ENCODE data around the gene DEPDC1. TPM values are rescaled to one million over a fixed set of nuclear protein-coding genes. Genes with fewer than 3 reads are reported as not detected.

DEPDC1 gene
- total RNA-seq, 1 donor from 2014 or later: 4.6 TPM

DNA sequence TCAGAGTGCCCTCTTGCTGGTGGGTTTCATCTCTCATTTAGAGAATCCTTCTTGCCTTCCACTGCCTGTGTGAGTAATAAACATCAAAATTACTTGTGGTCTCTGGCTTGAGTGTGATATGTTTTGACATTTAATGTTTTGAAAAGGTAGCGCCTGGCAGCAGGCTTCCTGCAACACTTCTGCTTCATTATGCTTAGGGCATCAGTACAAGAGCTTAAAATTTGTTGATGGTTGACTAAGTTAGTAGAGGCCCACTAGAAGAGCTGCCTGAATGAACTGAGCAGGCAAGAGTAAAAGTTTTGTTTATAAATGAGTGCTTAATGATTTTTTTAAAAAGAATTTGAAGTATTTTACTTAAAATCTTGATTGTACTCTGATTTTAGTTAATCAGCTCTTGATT is 40.7 kb downstream of the DEPDC1 start:
- H3K9me3 Mint-ChIP-seq (ENCODE audit: unreplicated experiment): no peaks in the 10 kb centered on the region
- TF ChIP-seq, protein P1, sequence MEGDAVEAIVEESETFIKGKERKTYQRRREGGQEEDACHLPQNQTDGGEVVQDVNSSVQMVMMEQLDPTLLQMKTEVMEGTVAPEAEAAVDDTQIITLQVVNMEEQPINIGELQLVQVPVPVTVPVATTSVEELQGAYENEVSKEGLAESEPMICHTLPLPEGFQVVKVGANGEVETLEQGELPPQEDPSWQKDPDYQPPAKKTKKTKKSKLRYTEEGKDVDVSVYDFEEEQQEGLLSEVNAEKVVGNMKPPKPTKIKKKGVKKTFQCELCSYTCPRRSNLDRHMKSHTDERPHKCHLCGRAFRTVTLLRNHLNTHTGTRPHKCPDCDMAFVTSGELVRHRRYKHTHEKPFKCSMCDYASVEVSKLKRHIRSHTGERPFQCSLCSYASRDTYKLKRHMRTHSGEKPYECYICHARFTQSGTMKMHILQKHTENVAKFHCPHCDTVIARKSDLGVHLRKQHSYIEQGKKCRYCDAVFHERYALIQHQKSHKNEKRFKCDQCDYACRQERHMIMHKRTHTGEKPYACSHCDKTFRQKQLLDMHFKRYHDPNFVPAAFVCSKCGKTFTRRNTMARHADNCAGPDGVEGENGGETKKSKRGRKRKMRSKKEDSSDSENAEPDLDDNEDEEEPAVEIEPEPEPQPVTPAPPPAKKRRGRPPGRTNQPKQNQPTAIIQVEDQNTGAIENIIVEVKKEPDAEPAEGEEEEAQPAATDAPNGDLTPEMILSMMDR (IDR thresholded peaks at IDR 0.05; ENCODE audit: unreplicated experiment): no peak
- DNase-seq (ENCODE audit: low spot score): no peak
- no peak overlapping the region for H3K4me3 Mint-ChIP-seq (ENCODE audit: unreplicated experiment)
- H3K4me1 Mint-ChIP-seq (ENCODE audit: unreplicated experiment): peaks cover 3% of the 10 kb centered on the region
- peaks cover 2% of the 10 kb centered on the region for H3K27me3 Mint-ChIP-seq (ENCODE audit: unreplicated experiment)
- H3K36me3 Mint-ChIP-seq (ENCODE audit: low read depth, unreplicated experiment): no peaks in the 10 kb centered on the region
- no peak overlapping the region for H3K27ac Mint-ChIP-seq (ENCODE audit: unreplicated experiment)

- Mint-ChIP-seq H3K36me3 (ENCODE audit: low read depth, unreplicated experiment) (no peaks in the 10 kb centered on the region), H3K9me3 (ENCODE audit: unreplicated experiment) (no peaks in the 10 kb centered on the region), H3K27ac (ENCODE audit: unreplicated experiment) (no peak overlapping the region), H3K4me3 (ENCODE audit: unreplicated experiment) (no peak overlapping the region), H3K4me1 (ENCODE audit: unreplicated experiment) (no peaks in the 10 kb centered on the region), H3K27me3 (ENCODE audit: unreplicated experiment) (peaks cover 2% of the 10 kb centered on the region)
- TF ChIP-seq, protein P1 (IDR thresholded peaks at IDR 0.05; ENCODE audit: unreplicated experiment): no peak
- no peak for DNase-seq (ENCODE audit: low spot score)
These were observed 42.3 kb downstream of the DEPDC1 start for GRCh38 chr1:68454534-68454933.

GRCh38 chr1:68453060-68453670 is 43.7 kb downstream of the DEPDC1 start:
- TF ChIP-seq, protein P1 (IDR thresholded peaks at IDR 0.05; ENCODE audit: unreplicated experiment): no peak
- Mint-ChIP-seq H3K27me3 (ENCODE audit: unreplicated experiment) (peaks cover 2% of the 10 kb centered on the region), H3K9me3 (ENCODE audit: unreplicated experiment) (no peaks in the 10 kb centered on the region), H3K36me3 (ENCODE audit: low read depth, unreplicated experiment) (no peaks in the 10 kb centered on the region), H3K27ac (ENCODE audit: unreplicated experiment) (no peak overlapping the region), H3K4me3 (ENCODE audit: unreplicated experiment) (no peak overlapping the region), H3K4me1 (ENCODE audit: unreplicated experiment) (no peaks in the 10 kb centered on the region)
- DNase-seq (ENCODE audit: low spot score): no peak

DNA sequence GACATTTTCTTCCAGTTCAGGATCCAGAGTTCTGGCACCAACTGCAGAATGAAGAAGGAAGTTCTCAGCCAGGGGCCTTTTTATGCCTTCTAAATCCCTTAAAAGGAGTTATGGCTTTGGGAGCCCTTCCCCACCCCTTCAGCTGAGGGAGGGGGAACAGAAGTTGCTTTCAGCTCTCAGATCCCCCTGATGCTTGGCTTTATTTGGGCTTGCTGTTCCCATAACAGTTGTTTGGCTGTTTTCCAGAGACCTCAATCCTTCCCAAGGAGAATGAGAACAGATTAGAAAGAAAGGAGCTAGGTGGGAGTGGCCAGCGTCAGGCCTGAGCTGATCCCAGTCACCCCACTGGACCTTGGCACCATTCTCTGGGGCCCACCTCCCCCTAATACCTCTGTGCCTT is 47.0 kb downstream of the DEPDC1 start, which contains the start of gene RPE65:
Gene RPE65 (minus strand): TSS at position 54 of the 400 bp plus-strand sequence. CDS start 49 bp downstream, at position 5.
- TF ChIP-seq, protein P1 (IDR thresholded peaks at IDR 0.05; ENCODE audit: unreplicated experiment): no peak
- no peak for DNase-seq (ENCODE audit: low spot score)
- Mint-ChIP-seq H3K4me3 (ENCODE audit: unreplicated experiment) (no peak within 1 kb of the TSS), H3K9me3 (ENCODE audit: unreplicated experiment) (no peaks in the 10 kb centered on the region), H3K4me1 (ENCODE audit: unreplicated experiment) (no peaks in the 10 kb centered on the region), H3K27me3 (ENCODE audit: unreplicated experiment) (peaks cover 2% of the 10 kb centered on the region), H3K27ac (ENCODE audit: unreplicated experiment) (no peak within 1 kb of the TSS), H3K36me3 (ENCODE audit: low read depth, unreplicated experiment) (no peaks in the 10 kb centered on the region)

DNA sequence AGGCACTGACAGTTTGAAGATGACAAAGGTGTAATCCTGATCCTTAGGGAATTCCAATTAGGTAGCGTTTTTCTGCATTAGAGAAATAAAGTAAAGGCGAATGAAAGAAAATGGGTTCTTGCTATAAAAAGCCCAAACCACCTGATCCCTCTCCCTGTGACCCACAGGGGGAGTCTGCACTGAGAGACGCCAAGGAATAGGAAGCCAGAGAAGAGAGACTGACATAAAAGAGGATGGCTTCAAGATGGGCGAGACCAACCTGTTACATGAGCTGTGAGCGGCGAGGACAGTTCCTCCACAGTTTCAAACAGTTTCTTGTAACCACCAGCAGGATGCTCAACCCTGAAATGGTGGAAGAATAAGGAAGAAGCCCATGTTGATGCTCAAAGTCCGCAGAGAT is 48.5 kb downstream of the DEPDC1 start:
- no peak for DNase-seq (ENCODE audit: low spot score)
- TF ChIP-seq, protein P1 (IDR thresholded peaks at IDR 0.05; ENCODE audit: unreplicated experiment): no peak

More for the DNA sequence above, 48.5 kb downstream of the DEPDC1 start:
- Mint-ChIP-seq H3K27ac (ENCODE audit: unreplicated experiment) (no peak overlapping the region), H3K4me1 (ENCODE audit: unreplicated experiment) (no peaks in the 10 kb centered on the region), H3K4me3 (ENCODE audit: unreplicated experiment) (no peak overlapping the region), H3K9me3 (ENCODE audit: unreplicated experiment) (no peaks in the 10 kb centered on the region), H3K36me3 (ENCODE audit: low read depth, unreplicated experiment) (no peaks in the 10 kb centered on the region), H3K27me3 (ENCODE audit: unreplicated experiment) (peaks cover 2% of the 10 kb centered on the region)
